NCI-H187 (cell line): ENCODE results near the gene PPID.
A peak's percentile ranks its signal among the peaks of the same experiment; 100 is the strongest.
"Not testable (repeated sequence)": the region's sequence is repeated elsewhere in the genome, so short reads cannot be mapped to it uniquely, and the experiment has no call there.

Source experiments
- DNase-seq, 2 experiments: peaks; one replicate each; lab custom pipeline; 2025; lab: John Stamatoyannopoulos, UW

The PPID gene

GRCh38 chr4:158729716-158730559, 6.7 kb upstream of the PPID start:
- DNase-seq: no peak

GRCh38 chr4:158728236-158728635, 5.0 kb upstream of the PPID start:
- DNase-seq: no peak

- DNase-seq: no peak
These were observed 3.4 kb upstream of the PPID start for GRCh38 chr4:158726633-158727032.

- no peak for DNase-seq
These were observed 1.4 kb upstream of the PPID start for GRCh38 chr4:158724637-158725036.

- DNase-seq: no peak
These were observed 792 bp downstream of the PPID start for GRCh38 chr4:158722291-158722916.

GRCh38 chr4:158721680-158722079, 1.5 kb downstream of the PPID start:
- DNase-seq: no peak

GRCh38 chr4:158715802-158716201, 7.4 kb downstream of the PPID start:
- DNase-seq: no peak

- no peak for DNase-seq
These were observed 8.3 kb downstream of the PPID start for GRCh38 chr4:158714937-158715336.

GRCh38 chr4:158712622-158713021, 10.6 kb downstream of the PPID start:
- DNase-seq: not testable (repeated sequence)

- DNase-seq: no peak
These were observed 12.4 kb downstream of the PPID start for GRCh38 chr4:158710814-158711213.

- DNase-seq: no peak
These were observed 18.9 kb downstream of the PPID start for GRCh38 chr4:158704274-158704673.

- no peak for DNase-seq
These were observed 34.4 kb downstream of the PPID start for GRCh38 chr4:158688813-158689212.

- no peak for DNase-seq
These were observed 41.1 kb downstream of the PPID start for GRCh38 chr4:158682066-158682465.

- DNase-seq: no peak
These were observed 41.6 kb downstream of the PPID start for GRCh38 chr4:158681629-158682028.

- no peak for DNase-seq
These were observed 44.4 kb downstream of the PPID start for GRCh38 chr4:158678767-158679166.

GRCh38 chr4:158676076-158676475, 47.1 kb downstream of the PPID start:
- no peak for DNase-seq

GRCh38 chr4:158673633-158674032, 49.6 kb downstream of the PPID start:
- no peak for DNase-seq

- peak; percentile 79 to 90 for DNase-seq
These were observed 51.0 kb downstream of the PPID start, which contains the start of gene ETFDH for GRCh38 chr4:158671915-158672806. Gene ETFDH (plus strand): TSS chr4:158672296. CDS start chr4:158672457, 161 bp downstream.

GRCh38 chr4:158671665-158671914, 51.6 kb downstream of the PPID start, which contains the start of gene C4orf46:
Gene C4orf46 (minus strand): TSS chr4:158671887. CDS start chr4:158671801, 86 bp downstream.
- DNase-seq: no peak

GRCh38 chr4:158670975-158671664, 52.1 kb downstream of the PPID start:
- peak; percentile 0 to 22 for DNase-seq

GRCh38 chr4:158669310-158669709, 53.9 kb downstream of the PPID start:
- DNase-seq: no peak

GRCh38 chr4:158667651-158668198, 55.5 kb downstream of the PPID start:
- DNase-seq: no peak
